NCI-H748 (cell line): ENCODE data around the gene C4B.
A peak's percentile ranks its signal among the peaks of the same experiment; 100 is the strongest.
"Not testable (repeated sequence)": the region's sequence is repeated elsewhere in the genome, so short reads cannot be mapped to it uniquely, and the experiment has no call there.

Experiments used
- DNase-seq: peaks from one replicate; lab custom pipeline; 2025; ENCODE audit not compliant: unreplicated experiment; lab: John Stamatoyannopoulos, UW

C4B gene

GRCh38 chr6:32014547-32014946 is at the start of gene C4B:
TSS of gene C4B (plus strand) at chr6:32014795. CDS start at chr6:32014846, 51 bp downstream.
- not testable (repeated sequence) for DNase-seq

DNA sequence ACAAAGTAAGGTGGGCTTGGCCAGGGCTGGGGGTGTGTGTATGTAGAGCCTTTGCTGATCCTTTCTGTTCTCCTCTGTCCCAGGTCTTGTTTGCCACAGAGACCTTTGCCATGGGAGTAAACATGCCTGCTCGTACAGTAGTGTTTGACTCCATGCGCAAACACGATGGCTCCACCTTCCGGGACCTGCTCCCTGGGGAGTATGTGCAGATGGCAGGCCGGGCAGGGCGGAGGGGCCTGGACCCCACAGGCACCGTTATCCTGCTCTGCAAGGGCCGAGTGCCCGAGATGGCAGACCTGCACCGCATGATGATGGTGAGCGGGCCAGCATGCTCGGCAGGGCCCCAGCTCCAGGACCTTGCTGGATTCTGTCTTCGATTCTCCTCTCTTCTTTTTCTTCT is 48.9 kb upstream of the C4B start:
- no peak for DNase-seq

- DNase-seq: no peak
These were observed 48.1 kb upstream of the C4B start for GRCh38 chr6:31966506-31966905.

GRCh38 chr6:31966997-31967925 is 47.3 kb upstream of the C4B start:
- DNase-seq: no peak

- DNase-seq: no peak
These were observed 46.7 kb upstream of the C4B start for GRCh38 chr6:31967926-31968320.

GRCh38 chr6:31968326-31968725 is 46.3 kb upstream of the C4B start:
- no peak for DNase-seq

DNA sequence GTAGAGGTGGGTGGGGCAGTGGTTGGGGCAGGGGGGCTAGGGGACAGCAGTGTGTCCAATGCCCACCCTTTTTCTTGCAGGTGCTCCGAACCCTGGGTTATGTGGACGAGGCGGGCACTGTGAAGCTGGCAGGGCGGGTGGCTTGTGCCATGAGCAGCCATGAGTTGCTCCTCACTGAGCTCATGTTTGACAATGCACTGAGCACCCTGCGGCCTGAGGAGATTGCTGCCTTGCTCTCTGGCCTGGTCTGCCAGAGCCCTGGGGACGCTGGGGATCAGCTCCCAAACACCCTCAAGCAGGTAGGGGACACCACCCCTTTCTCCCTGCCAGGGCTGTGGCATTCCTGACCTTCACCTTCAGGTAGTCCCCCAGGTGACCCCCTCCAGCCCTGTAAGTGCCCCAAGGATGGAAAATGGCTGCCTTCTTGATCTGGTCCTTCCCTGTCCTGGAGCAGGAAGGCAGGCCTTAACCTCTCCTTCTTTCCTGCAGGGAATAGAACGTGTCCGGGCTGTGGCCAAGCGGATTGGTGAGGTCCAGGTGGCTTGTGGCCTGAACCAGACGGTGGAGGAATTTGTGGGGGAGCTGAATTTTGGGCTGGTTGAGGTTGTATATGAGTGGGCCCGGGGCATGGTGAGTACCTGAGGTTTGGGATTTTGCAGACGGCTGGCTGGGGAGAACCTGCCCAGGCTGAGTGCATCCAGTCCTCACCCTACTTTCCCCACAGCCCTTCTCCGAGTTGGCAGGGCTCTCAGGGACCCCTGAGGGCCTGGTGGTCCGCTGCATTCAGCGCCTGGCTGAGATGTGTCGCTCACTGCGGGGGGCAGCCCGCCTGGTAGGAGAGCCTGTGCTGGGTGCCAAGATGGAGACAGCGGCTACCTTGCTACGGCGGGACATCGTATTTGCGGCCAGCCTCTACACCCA is 45.5 kb upstream of the C4B start:
- no peak for DNase-seq

DNA sequence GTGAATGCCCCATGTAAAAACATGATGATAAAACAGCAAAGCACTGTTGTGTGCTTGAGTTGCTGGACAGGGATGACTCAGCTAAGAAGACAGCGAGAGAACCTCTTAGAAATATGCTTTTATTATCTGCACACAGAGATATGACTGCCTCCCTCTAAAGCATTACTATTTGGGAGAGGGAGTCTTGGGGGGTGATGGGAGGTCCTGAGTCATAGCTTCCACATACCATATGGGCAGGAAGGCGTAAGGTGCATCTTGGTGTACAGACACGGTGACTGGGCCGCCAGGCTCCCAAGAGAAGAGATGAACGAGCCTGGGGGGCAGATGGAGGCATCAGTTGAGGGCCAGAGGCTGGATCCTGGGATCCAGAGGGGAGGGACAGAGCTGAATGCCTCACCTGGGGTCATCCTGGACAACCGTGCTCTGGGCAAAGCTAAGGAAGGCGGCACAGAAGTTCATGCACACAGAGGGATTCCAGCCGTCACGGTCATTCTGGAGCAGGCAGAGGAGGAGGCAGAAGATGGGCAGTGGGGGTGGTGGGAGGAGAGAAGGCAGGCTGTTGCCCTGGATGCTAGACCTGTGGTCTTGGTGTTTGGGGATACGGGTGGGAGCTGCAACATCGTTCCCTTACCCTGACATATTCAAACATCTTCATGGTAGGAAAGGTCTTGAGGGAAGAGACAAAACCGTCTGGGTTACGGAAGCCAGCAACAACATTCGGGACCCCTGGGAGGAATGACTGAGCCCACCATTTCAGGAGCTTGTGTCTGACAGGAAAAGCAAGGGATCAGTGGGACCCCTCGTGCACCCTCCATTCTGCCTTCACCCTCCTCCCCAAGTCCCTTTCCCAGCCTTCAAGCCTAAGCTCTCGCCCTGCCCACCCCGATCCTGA is 44.6 kb upstream of the C4B start:
- no peak for DNase-seq

DNA sequence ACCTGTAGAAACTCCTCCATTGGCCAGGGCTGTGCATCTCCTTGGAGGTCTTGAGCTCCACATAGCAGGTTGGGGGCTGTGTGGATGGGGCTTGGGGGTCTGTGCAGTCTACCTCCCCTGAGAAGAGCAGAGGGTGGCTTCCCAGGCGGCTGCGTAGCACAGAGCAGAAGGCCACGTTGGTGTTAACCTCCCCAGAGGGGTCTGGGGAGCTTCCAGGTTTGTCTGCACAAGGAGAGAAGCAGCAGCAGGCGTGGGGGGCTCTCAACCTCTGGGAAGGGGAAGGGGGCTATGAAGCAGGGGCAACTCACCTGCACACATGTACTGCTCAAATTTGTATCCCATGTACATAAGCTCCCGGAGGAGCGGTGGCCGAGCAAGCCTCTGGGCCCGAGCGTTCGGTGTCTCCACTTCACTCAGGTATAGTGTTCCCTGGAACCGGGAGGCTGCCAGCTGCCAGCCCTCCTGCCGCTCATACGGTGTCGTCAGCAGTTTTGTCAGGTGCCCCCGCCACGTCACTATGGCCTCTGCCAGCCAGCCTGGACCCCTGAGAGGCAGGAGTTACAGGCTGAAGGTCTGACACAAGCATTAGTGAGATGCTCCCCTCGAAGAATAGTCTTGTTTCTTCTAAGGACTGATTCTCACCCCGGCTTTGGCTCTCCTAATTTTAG is 43.9 kb upstream of the C4B start:
- DNase-seq: peak; percentile 69

GRCh38 chr6:31971279-31971992 is 43.2 kb upstream of the C4B start:
- DNase-seq: peak; percentile 63

- DNase-seq: peak; percentile 99
These were observed 42.4 kb upstream of the C4B start, which contains the start of gene DXO for GRCh38 chr6:31971993-31972708. TSS of gene DXO (minus strand) at chr6:31972138. CDS start at chr6:31971675, 463 bp downstream.

- no peak for DNase-seq
These were observed 41.8 kb upstream of the C4B start for GRCh38 chr6:31972709-31973350.

DNA sequence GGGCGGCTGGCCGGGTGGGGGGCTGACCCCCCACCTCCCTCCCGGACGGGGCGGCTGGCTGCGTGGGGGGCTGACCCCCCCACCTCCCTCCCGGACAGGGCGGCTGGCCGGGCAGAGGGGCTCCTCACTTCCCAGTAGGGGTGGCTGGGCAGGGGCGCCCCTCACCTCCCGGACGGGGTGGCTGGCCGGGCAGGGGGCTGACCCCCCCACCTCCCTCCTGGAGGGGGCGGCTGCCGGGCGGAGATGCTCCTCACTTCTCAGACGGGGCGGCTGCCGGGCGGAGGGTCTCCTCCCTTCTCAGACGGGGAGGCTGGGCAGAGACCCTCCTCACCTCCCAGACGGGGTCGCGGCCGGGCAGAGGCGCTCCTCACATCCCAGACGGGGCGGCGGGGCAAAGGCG is 38.5 kb upstream of the C4B start:
- DNase-seq: not testable (repeated sequence)

GRCh38 chr6:31977816-31978431 is 36.7 kb upstream of the C4B start:
- DNase-seq: no peak

DNA sequence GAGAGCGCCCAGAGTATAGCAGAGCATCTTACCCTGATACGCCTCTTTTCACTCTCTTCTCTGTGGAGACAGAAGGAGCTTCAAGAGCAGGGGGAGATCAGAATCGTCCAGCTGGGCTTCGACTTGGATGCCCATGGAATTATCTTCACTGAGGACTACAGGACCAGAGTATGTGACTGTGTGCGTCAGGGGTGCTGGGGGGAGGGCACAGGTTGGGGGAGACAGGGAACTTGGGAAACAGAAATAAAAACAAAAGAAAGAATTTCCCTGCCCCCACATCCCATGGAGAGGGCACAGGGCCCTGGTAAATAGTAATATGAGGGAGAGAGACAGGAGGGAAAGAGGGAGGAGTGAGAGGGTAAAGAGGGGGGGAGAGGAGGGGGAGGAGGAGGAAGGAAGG is 35.8 kb upstream of the C4B start:
- no peak for DNase-seq

DNA sequence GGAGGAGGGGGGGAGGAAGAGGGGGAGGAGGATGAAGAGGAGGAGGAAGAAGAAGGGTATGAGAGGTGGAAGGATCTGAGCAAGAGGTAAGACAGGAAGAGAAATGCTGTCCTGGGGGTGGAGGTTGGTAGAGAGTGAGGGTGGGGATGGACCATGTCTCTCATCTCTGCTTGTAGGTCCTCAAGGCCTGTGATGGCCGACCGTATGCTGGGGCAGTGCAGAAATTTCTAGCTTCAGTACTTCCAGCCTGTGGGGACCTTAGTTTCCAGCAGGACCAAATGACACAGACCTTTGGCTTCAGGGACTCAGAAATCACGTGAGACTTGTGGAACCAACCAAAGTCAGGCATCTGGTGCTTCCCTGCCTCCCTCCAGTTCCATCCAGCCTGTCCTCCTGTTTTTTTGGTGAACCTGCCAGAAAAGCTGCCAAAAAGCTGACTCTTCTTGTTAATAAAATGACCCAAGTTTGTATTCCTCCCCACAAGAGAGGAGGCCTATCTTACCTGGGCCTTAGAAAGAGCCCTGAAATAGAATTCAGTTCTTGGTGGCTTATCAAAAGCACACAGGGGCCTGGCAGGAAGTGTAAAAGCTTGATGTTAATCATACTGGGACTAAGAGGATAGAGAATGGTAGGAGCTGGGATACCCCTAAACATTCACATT is 35.2 kb upstream of the C4B start:
- DNase-seq: no peak

DNA sequence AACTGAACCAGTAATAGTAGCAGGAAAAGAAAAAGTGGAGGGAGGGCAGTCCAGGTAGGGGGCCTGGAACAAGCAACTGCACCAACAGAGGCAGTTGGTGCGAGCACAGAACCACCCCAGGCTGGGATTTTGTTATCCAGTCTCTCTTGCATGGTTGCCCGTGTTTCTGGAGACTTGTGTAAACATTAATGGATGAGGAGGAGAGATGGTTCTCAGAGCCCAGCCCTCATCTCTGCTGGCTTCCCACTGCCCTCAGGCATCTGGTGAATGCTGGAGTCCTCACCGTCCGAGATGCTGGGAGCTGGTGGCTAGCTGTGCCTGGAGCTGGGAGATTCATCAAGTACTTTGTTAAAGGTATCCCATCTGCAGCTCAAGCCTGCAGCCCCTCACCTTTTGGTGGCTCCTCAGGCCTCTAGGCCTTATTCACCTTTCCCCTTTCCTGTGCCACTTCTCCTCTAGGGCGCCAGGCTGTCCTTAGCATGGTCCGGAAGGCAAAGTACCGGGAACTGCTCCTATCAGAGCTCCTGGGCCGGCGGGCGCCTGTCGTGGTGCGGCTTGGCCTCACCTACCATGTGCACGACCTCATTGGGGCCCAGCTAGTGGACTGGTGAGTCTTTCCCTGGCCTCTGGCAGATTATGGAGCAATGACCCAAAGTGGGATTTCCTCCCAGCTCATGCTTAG is 34.3 kb upstream of the C4B start:
- DNase-seq: not testable (repeated sequence)
